ENCODE results near the gene JAZF1. TPM values are rescaled to one million over a fixed set of nuclear protein-coding genes. Genes with fewer than 3 reads are reported as not detected.

Gene JAZF1
- total RNA-seq, 2 donors from 2014 or later, result 13.9 to 16.5 TPM

- no peak overlapping the region for H3K27ac ChIP-seq
- DNase-seq (ENCODE audit: low spot score) (no peak), ATAC-seq (ENCODE audit: insufficient number of reproducible peaks, low FRiP score, low read depth) (no peak)
- no peak overlapping the region for H3K4me3 ChIP-seq
- no peaks in the 10 kb centered on the region for H3K9me3 ChIP-seq
- TF ChIP-seq CTCF (IDR thresholded peaks at IDR 0.05), result no peak
- no peaks in the 10 kb centered on the region for H3K36me3 ChIP-seq
- no peaks in the 10 kb centered on the region for H3K27me3 ChIP-seq (replicated peaks; ENCODE audit: insufficient read depth)
- peaks cover 13 to 20% of the 10 kb centered on the region in 2 donors for H3K4me1 ChIP-seq (ENCODE audit: control insufficient read depth in 1 of 2, low read depth in 2 of 2)
These were observed 6.2 kb downstream of the JAZF1 start for GRCh38 chr7:28174442-28174841.

GRCh38 chr7:28173531-28173930 lies 7.1 kb downstream of the JAZF1 start:
- no peak for ATAC-seq (ENCODE audit: insufficient number of reproducible peaks, low FRiP score, low read depth)
- Histone ChIP-seq H3K4me1 (ENCODE audit: control insufficient read depth in 1 of 2, low read depth in 2 of 2) (peaks cover 11 to 14% of the 10 kb centered on the region in 2 donors), H3K9me3 (no peaks in the 10 kb centered on the region), H3K27me3 (replicated peaks; ENCODE audit: insufficient read depth) (no peaks in the 10 kb centered on the region), H3K4me3 (no peak overlapping the region), H3K36me3 (no peaks in the 10 kb centered on the region), H3K27ac (no peak overlapping the region)
- TF ChIP-seq CTCF (IDR thresholded peaks at IDR 0.05), result no peak
- no peak for DNase-seq (ENCODE audit: low spot score)

GRCh38 chr7:28172958-28173357 lies 7.6 kb downstream of the JAZF1 start:
- no peak for ATAC-seq (ENCODE audit: insufficient number of reproducible peaks, low FRiP score, low read depth)
- no peak for TF ChIP-seq CTCF (IDR thresholded peaks at IDR 0.05)

GRCh38 chr7:28170701-28171100 lies 9.9 kb downstream of the JAZF1 start:
- Histone ChIP-seq H3K27me3 (replicated peaks; ENCODE audit: insufficient read depth) (no peaks in the 10 kb centered on the region), H3K27ac (no peak overlapping the region), H3K4me3 (no peak overlapping the region), H3K4me1 (ENCODE audit: control insufficient read depth in 1 of 2, low read depth in 2 of 2) (peaks cover 12 to 18% of the 10 kb centered on the region in 2 donors), H3K36me3 (no peaks in the 10 kb centered on the region), H3K9me3 (no peaks in the 10 kb centered on the region)
- ATAC-seq (ENCODE audit: insufficient number of reproducible peaks, low FRiP score, low read depth), result no peak
- no peak for TF ChIP-seq CTCF (IDR thresholded peaks at IDR 0.05)
- no peak for DNase-seq (ENCODE audit: low spot score)

More at GRCh38 chr7:28172958-28173357, 7.6 kb downstream of the JAZF1 start:
- no peak for DNase-seq (ENCODE audit: low spot score)
- no peaks in the 10 kb centered on the region for H3K9me3 ChIP-seq
- H3K27me3 ChIP-seq (replicated peaks; ENCODE audit: insufficient read depth), result no peaks in the 10 kb centered on the region
- peaks cover 8 to 13% of the 10 kb centered on the region in 2 donors for H3K4me1 ChIP-seq (ENCODE audit: control insufficient read depth in 1 of 2, low read depth in 2 of 2)
- H3K27ac ChIP-seq, result no peak overlapping the region
- no peaks in the 10 kb centered on the region for H3K36me3 ChIP-seq
- no peak overlapping the region for H3K4me3 ChIP-seq

- Histone ChIP-seq H3K9me3 (no peaks in the 10 kb centered on the region), H3K27me3 (replicated peaks; ENCODE audit: insufficient read depth) (no peaks in the 10 kb centered on the region), H3K4me1 (ENCODE audit: control insufficient read depth in 1 of 2, low read depth in 2 of 2) (peaks cover 15 to 24% of the 10 kb centered on the region in 2 donors), H3K4me3 (no peak overlapping the region), H3K36me3 (no peaks in the 10 kb centered on the region), H3K27ac (no peak overlapping the region)
- DNase-seq (ENCODE audit: low spot score) (no peak), ATAC-seq (ENCODE audit: insufficient number of reproducible peaks, low FRiP score, low read depth) (no peak)
- TF ChIP-seq CTCF (IDR thresholded peaks at IDR 0.05), result no peak
These were observed 11.4 kb downstream of the JAZF1 start for GRCh38 chr7:28169230-28169629.
